Activated CD8-positive, alpha-beta memory T cell treated with anti-CD3 and anti-CD28 coated beads for 36 hours (primary cell): ENCODE data around the gene DAW1. TPM values are rescaled to one million over a fixed set of nuclear protein-coding genes. Genes with fewer than 3 reads are reported as not detected.

Experiments used
- CTCF ChIA-PET: fragments of 350-600 bp; sonication (Branson Sonifier 250); formaldehyde crosslinking; loops from one replicate; lab custom pipeline; 2021; ENCODE audit warnings: antibody characterized with exemption; lab: Charles Lee
- POLR2A ChIA-PET: fragments of 350-600 bp; sonication (Branson Sonifier 250); formaldehyde crosslinking; loops from one replicate; lab custom pipeline; 2021; ENCODE audit warnings: antibody characterized with exemption; lab: Charles Lee
- total RNA-seq, 2 experiments: library from RNA; stranded (reverse); gene quantifications; one replicate each; pipeline ENCODE4 v1.2.3, GENCODE V29; 2021

The DAW1 gene
- total RNA-seq, 2 experiments from 2014 or later = not detected

DNA sequence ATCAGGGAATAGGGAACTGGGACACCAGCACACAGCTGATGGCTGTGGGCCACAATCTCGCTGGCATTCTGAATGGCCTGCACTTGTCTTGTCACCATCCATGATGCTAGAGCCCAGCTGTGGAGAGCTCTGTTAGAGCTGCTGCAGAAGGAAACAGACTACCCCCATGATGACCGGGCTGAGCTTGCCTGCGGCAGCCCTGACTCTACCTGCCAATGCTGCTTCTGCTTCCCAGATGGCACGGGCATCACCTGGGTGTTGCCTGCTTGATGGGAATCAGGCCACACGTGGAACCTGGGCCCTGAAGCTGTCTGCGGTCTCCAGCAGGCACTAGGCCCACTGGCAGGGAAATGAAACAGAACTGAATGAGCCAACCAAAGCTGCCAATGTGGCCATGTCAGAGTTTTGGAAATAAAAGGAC is 11.2 kb upstream of the DAW1 start:
- POLR2A ChIA-PET = no interaction called here
- CTCF ChIA-PET = interaction anchor here (0.7 kb wide), 1 partner anchor 86 kb away, joined by 4 read pairs; no protein-coding TSS in a partner anchor

DNA sequence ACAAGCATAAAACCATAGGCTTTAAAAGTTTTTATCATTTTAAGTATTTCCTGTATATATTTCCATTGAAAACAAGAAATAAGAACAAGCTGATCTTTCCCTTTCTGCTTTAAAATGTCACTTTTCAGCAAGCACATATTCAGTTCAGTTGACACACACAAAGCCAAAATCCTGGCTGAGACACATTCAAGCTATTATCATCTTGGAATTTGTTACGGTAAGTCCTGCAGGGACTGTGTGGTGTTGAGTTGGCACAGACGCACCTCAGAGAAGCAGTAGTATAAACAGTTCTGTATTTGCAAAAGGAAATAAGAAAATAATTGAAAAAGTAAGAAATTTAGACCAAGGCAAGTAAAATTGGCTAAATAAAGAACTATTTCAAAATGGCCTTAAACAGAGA is 10.4 kb upstream of the DAW1 start:
- ChIA-PET CTCF (interaction anchor here (0.6 to 0.7 kb wide), 2 partner anchors 87 to 1842 kb away, joined by 4 read pairs; no protein-coding TSS in a partner anchor), POLR2A (no interaction called here)

DNA sequence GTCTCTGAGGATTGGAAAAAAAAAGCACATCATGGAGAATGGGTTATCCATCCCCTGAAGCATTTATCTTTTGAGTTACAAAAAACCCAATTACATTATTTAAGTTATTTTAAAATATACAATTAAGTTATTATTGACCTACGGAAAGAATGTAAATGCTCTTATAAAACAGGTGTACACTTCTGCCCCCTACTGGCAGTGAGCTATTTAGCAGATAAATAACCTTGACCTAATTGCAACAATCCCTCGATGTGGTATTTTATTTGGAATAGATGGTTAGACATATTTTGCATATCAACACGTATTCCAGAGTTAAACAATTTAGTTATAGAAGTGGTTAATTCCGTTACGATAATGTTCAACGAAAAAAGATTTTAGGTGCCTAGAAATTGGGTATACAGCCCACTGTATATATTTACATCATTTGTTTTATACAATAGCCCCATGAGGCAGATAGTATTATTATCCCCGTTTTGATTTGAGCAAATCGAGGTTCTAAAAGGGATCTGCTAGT is 9.1 kb upstream of the DAW1 start:
- ChIA-PET POLR2A (no interaction called here), CTCF (interaction anchor here (1.0 to 1.9 kb wide), 3 partner anchors 10 to 204 kb away, joined by 3 to 7 read pairs (median 4); partner anchors contain the start of gene DAW1)

DNA sequence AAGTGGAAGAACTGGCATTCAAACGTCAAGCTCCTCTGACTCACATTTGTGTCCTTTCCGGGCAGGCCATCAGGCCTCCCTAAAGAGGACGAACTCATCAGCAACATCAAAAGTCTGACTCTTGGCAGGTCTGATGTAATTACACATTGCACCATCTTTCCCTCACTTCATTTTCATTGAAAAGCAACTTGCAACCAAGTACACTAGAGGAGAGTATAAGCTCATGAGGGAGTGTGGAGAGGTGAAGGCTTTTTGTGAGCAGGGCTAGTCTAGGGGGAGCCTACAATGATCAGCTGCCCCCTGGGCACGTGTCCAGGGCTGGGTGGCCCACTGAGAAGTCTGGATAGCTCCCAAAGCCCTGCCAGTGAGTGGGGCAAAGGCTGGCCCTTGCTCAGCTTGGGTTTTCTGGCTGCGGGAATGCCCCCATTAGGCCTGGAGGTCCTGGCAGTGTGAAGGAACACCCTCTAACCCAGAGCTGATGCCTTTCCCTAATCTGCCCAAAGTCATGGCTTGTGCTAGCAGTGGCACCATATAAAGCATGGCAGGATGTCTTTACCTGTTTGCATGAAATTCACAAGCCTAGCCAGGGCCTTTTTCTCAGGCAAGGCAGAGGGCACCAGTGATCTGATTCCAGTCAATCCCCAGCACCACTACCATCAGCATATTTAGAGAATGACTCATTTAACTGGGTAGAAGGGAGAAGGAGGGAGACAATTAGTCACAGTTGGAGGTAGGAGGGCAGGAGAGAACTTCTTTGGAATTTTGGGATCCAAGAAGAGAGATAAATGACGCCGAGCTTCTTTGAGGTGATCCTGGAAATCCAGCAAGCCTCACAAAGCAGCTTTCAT is 8.5 kb upstream of the DAW1 start:
- ChIA-PET POLR2A (no interaction called here), CTCF (interaction anchor here (1.0 to 1.9 kb wide), 3 partner anchors 9 to 205 kb away, joined by 3 to 7 read pairs (median 4); partner anchors contain the start of gene DAW1)

DNA sequence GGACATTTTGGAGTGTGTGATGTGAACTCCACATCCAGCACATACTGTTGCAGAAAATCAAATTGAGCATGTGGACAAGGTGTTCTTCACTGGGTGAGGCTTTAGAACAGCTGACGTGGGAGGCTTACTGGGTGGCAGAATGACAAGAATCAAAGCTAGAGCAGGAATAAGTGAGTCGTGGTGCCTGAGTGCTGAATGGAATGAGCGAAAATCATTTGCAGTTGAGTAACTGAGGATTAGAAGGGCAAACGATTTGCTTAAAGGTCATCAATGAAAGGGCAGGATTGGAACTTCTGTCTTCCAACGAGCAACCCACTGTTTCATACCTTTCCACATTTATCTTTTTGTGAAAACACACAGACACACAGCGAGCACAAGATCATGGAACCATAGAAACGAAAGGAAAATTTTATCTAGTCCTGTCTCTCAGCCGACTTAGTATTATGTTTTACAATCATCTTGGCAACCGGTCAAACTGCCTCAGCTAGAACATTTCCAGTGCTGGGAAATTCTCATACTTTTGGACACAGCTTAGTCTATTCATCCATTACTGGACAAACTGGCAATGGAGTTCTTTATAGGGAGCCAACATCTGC is 7.2 kb upstream of the DAW1 start:
- CTCF ChIA-PET = no interaction called here
- POLR2A ChIA-PET = no interaction called here

DNA sequence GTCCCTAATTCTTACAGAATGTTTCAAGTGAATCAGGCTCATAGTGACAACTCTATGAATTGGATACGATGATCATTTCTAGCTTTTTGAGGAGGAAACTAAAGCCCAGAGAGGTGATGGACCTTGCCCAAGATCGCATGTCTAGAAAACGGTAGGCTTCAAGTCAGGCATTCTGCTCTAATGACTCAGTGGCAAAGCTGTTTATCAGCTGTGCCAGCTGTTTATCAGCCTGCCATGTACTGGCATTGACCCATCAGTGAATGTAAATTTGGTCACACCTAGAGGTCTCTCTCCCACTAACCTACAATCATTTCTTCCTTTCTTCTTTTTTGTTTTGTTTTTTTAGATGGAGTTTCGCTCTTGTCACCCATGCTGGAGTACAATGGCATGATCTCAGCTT is 6.1 kb upstream of the DAW1 start:
- ChIA-PET CTCF (no interaction called here), POLR2A (no interaction called here)

DNA sequence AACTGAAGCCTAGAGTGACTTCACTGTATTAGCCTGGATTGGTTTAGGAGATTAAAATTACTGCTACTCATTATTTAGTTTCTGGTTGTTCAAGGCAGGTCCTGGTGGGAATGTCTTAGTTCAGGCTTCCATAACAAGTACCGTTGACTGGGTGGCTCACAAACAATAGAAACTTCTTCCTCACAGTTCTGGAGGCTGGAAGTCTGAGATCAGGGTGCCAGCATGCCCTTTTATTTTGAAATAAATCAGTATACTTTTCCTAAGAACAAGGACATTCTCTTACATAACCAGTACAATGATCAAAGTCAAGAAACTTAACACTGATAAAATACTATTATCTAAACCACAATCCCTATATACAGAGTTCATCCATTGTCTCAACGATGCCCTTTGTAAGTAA is 4.0 kb upstream of the DAW1 start:
- ChIA-PET POLR2A (no interaction called here), CTCF (no interaction called here)

DNA sequence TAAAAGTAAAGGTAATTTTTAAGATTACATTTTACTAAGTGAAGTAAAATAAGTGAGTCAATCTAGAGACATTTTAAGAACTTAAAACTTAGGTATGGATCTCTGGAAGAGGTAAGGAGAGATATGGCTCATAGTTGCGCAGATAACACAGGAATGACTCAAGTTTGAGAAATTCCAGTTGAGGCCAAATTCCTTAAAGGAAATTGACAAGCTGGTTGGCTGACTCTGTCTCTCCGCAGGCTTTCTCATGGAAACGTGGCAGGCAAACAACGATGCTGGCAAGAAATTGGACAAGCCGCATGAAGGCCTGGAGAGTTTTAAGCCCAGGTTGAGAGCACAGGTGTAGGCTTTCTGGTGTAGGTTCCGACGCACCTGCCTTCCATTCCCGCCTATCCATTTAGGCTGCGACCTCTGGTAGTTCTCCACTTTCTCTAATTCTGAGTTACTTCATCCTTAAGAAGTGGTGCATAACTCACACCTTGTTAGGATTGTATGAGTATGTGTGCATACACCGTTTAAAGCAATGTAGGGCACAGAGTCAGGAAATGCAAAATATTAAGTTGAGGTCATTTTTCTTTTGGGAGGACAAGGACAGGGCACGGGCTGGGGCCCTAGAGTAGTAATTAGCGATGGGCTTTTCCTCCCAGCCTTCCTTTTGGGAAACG is 589 bp upstream of the DAW1 start:
- ChIA-PET POLR2A (no interaction called here), CTCF (interaction anchor here (2.6 kb wide), 1 partner anchor 9 kb away, joined by 7 read pairs; no protein-coding TSS in a partner anchor)

DNA sequence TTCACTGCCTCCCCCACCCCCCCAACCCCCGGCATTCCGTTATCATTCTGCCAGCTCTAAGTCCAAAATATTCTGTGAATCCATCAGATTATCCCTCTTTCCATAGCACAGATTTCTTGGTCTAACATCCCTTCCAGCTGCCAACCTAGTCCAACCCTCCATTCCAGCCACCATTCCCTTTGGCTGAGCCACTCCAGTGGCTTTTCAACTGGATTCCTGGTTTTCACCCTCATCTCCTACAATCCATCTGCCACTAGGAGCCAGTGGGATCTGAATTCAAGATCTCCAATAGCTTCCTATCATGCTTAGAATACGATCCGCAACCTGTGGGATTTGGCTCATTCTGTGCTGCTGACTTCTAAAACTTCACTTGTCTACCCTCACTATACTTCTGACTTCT is 1.2 kb downstream of the DAW1 start:
- POLR2A ChIA-PET = no interaction called here

DNA sequence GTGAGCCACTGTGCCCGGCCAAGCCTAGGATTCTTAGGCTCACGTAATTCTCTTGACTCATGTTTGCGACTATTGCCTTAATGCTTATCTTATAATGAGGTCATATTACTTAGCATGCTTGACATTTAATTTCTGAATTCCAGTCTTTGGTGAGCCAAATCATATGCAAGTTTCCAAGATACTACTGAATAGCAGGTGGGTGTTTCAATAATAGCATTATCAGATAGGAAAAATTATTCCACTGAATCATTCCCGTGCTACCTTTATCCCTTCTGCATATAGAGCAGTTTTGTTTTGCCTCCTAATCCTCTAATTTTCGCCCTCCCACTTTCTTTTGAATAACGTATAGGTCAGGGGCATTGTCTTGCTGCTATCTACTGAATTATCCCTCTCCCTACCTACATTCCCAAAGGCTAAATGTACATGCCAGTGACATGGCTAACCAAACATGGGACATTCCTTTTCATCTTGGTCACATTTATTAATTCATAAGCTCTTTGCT is 4.9 kb downstream of the DAW1 start:
- ChIA-PET POLR2A (no interaction called here), CTCF (no interaction called here)

More for the DNA sequence above, 1.2 kb downstream of the DAW1 start:
- CTCF ChIA-PET = interaction anchor here (0.8 to 2.6 kb wide), 2 partner anchors 10 to 111 kb away, joined by 3 to 7 read pairs; no protein-coding TSS in a partner anchor

DNA sequence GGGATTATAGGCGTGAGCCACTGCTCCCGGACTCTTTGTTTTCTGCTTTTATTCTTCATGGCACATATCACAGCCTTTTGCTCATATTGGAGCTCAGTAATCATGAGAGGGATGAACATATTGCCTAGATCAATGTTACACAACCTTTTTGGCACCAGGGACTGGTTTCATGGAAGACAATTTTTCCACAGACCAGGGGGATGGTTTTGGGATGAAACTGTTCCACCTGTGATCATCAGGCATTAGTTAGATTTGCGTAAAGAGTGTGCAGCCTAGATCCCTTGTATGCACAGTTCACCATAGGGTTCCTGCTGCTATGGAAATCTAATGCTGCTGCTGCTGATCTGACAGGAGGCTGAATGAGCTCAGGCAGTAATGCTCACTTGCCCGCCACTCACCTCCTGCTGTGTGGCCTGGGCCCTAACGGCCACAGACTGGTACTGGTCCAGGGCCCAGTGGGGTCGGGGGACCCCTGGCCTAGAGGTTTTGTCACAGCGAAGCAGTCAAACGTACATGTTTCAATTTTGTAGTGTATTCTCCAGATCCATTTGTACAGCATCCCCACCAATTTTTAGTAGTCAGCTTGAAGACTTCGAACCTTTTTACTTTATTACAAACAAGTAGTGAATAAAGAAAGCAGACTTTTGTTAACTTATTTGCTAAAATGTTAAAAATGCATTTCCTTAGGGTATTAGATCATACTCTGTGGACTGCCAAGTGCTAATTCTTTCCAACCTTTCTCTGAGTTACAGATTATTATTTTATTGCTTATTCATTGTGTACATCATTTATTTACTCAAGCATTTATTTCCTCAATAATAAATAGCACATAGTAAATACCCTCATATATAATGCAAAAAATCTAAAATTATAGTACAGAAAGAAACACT is 6.2 kb downstream of the DAW1 start:
- ChIA-PET POLR2A (no interaction called here), CTCF (no interaction called here)

DNA sequence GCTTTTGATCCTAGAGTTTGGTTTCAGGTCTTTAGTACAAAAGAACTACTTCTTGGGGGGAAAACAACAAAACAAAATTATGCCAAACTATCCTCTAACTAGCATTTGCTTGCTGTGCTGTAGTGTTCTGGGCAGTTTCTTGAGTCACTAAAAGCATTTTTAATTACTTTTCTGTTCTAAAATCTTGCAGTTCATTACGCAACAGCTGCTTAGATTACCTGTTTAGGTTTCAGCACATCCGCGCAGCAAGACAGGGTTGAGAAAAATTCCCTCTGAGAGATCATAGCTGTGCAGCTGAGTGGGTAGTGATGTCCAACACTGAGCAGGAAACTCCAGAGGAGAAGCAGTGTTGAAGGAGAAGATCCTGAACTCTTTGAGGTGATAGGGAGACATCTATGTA is 9.0 kb downstream of the DAW1 start:
- POLR2A ChIA-PET = no interaction called here
- CTCF ChIA-PET = no interaction called here

DNA sequence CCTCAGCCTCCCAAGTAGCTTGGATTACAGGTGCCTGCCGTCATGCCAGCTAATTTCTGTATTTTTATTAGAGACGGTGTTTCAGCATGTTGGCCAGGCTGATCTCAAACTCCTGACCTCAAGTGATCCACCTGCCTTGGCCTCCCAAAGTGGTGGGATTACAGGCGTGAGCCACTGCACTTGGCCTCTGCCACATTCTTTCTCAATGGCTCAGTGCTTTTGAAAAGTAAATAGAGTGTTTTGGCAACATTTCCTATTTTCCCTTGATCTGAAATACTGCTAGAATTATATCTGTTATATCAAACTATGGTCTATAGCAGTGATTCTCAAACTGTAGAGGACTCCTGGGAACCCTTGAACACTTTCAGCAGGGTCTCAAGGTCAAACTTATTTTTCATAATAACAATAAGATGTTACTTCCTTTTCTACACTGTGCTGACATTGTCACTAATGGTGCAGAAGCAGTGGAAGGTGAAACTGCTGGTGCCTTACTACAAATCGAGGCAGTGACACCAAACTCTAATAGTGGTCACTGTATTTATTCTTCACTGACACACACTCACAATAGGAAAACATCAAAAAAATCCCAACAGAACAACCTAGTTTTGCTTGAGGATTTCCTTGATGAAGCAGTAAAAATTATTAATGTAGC is 10.6 kb downstream of the DAW1 start:
- POLR2A ChIA-PET = no interaction called here
- CTCF ChIA-PET = no interaction called here

DNA sequence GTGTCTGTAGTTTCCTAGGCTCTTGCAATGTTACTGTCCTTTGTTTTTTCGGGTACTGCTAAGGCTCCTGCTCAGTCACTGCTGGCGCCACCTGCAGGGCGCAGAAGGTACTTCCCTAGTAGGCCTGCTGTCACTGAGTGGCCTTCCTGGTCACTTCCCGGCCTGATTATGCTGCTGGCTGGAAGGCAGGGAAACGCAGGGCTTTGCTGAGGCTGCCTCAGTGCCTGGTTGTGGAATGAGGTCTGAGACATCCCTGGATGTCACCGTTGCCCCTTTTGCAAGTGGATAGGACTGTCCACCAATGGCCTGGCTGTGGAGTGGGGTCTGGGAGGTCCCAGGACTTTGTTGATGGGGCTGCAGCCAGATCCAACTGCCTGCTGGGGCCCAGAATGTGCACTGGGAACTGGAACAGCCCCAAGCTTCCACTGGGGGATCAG is 13.1 kb downstream of the DAW1 start:
- ChIA-PET CTCF (no interaction called here), POLR2A (no interaction called here)

DNA sequence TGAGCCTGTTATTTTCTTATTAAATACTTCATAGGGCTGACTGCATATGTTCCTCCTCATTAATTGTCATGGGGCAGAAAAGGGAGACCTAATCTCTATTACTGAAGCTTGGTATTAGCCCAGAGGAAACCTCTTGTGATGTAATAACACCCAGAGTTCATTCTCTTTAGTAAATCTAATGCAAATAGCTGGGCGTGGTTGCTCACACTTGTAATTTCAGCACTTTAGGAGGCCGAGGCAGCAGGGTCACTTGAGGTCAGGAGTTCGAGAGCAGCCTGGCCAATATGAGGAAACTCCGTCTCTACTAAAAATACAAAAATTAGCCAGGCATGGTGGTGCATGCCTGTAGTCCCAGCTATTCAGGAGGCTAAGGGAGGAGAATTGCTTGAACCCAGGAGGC is 14.7 kb downstream of the DAW1 start:
- POLR2A ChIA-PET = no interaction called here

DNA sequence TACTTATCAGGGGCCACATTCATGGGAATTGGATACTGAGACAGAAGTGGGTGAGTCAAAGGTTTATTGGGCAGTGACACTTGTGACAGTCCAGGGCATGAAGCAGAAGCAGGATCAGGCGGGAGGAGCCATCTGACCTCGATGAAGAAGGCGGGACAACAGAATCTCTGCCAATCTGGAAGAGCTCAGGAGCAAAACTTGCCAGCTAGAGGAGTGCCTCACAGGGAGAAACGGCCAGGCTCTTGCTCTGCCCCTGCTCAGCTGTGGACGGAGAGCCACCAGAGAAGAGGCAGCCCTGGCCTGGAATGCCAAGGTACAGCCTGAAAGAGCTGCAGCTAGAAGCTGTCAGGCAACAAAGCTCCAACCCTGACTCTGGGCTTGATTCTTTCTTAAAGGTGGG is 16.9 kb downstream of the DAW1 start:
- POLR2A ChIA-PET = no interaction called here

More for the DNA sequence above, 14.7 kb downstream of the DAW1 start:
- CTCF ChIA-PET = no interaction called here

DNA sequence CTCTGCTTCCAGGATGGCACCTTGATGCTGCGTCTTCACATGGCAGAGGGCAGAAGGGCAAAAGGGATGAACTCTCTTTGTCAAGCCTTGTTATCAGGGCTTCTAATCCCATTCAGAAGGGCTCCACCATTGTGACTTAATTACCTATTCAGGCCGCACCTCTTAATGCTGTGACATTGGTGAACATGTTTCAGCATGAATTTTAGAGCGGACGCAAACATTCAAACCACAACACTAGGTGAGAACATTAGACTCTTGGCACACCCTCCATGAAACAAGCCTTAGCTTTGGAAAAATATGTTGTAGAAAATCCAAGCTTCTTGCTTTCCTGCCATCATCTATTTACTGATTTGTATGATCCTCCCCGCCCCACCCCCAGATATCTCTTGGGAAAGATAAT is 17.9 kb downstream of the DAW1 start:
- ChIA-PET POLR2A (no interaction called here), CTCF (no interaction called here)

More for the DNA sequence above, 16.9 kb downstream of the DAW1 start:
- CTCF ChIA-PET = no interaction called here

DNA sequence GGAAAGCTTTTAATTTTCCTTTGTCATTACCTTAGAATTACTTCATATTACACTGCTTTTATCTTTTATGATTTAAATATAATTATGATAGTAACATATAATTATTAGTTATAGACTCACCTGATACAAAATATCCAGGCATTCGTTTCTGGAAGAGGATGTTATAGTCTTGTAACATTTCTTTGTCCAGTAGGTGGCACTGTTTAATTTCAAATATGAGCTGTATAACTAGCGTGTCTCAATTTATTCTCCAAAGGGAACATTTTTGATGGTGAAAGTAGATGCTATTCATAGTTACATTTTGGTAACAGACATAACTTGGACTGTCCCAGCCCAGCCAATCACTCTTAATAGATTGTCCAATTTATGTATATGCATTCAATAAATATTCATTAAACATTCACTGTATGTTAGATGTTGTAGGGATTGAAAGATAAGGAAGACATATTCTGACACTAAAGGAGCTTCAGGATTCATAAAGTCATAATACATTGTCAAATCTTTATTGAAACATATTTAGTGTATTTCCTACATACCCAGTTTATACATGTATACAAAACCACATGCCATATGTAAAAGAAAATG is 19.2 kb downstream of the DAW1 start:
- CTCF ChIA-PET = interaction anchor here (0.8 to 1.3 kb wide), 2 partner anchors 9 to 229 kb away, joined by 3 read pairs; no protein-coding TSS in a partner anchor
- POLR2A ChIA-PET = no interaction called here
